GM18519 (cell line): ENCODE results near the gene C10orf62.
"Not testable (repeated sequence)": the region's sequence is repeated elsewhere in the genome, so short reads cannot be mapped to it uniquely, and the experiment has no call there.

Experiments
- ATAC-seq: cut with Tn5 transposase; IDR thresholded peaks from one replicate; pipeline ENCODE4 v1.9.1; 2021; ENCODE audit warnings: mild to moderate bottlenecking, moderate library complexity; ENCODE audit not compliant: unreplicated experiment, low FRiP score

C10orf62 gene

GRCh38 chr10:97618285-97618684, 28.8 kb downstream of the C10orf62 start:
- ATAC-seq: no peak

GRCh38 chr10:97618733-97619132, 29.2 kb downstream of the C10orf62 start:
- no peak for ATAC-seq

- no peak for ATAC-seq
Measured at GRCh38 chr10:97623277-97623676, 33.8 kb downstream of the C10orf62 start.

GRCh38 chr10:97627731-97628130, 38.2 kb downstream of the C10orf62 start:
- ATAC-seq: no peak

GRCh38 chr10:97628228-97628627, 38.7 kb downstream of the C10orf62 start:
- ATAC-seq: no peak

GRCh38 chr10:97629289-97629688, 39.8 kb downstream of the C10orf62 start:
- ATAC-seq: no peak

GRCh38 chr10:97631098-97631497, 41.6 kb downstream of the C10orf62 start:
- ATAC-seq: no peak

- peak; percentile 94 for ATAC-seq
Measured at GRCh38 chr10:97632949-97633884, 43.7 kb downstream of the C10orf62 start, which contains the start of gene MORN4. MORN4 (minus strand) TSS chr10:97633500; CDS start chr10:97619653, 13,847 bp downstream.

- peak; percentile 17 for ATAC-seq
Measured at GRCh38 chr10:97633921-97634320, 44.4 kb downstream of the C10orf62 start.

- ATAC-seq: no peak
Measured at GRCh38 chr10:97635577-97635976, 46.1 kb downstream of the C10orf62 start.

- not testable (repeated sequence) for ATAC-seq
Measured at GRCh38 chr10:97639090-97639489, 49.6 kb downstream of the C10orf62 start.

- peak; percentile 91 for ATAC-seq
Measured at GRCh38 chr10:97640174-97640867, 50.8 kb downstream of the C10orf62 start, which contains the start of gene PI4K2A. PI4K2A (plus strand) TSS chr10:97640671; CDS start chr10:97640743, 72 bp downstream.
